H1 (cell line): Measurements from ENCODE around the gene ADGRV1. TPM values are rescaled to one million over a fixed set of nuclear protein-coding genes. Genes with fewer than 3 reads are reported as not detected.

Experiments used
- CHD7 ChIP-seq: fragments of 300-600 bp; sonication (generic); IDR thresholded peaks from 2 replicates; pipeline ENCODE4 v1.7.1; 2012; ENCODE audit warnings: low read length, moderate library complexity, mild to moderate bottlenecking, inconsistent platforms; ENCODE audit not compliant: insufficient replicate concordance
- CREB1 ChIP-seq: IDR thresholded peaks from 2 replicates; pipeline ENCODE4 v1.6.1; 2012; ENCODE audit warnings: inconsistent platforms
- EP300 ChIP-seq, 2 experiments: IDR thresholded peaks; 1 replicate in 1 of 2; 2 replicates in 1 of 2; pipeline ENCODE4 v1.6.1; 2011 to 2012; ENCODE audit warnings: low read depth in 2 of 2, low read length in 2 of 2, mild to moderate bottlenecking in 2 of 2, borderline replicate concordance in 1 of 2, inconsistent platforms in 1 of 2, moderate library complexity in 1 of 2
- JUN ChIP-seq: IDR thresholded peaks from 2 replicates; pipeline ENCODE4 v1.6.1; 2011; ENCODE audit warnings: low read depth, mild to moderate bottlenecking, improper control_type of control experiment, low read length
- MAX ChIP-seq: IDR thresholded peaks from 2 replicates; pipeline ENCODE4 v1.6.1; 2012; ENCODE audit warnings: inconsistent platforms
- POLR2A ChIP-seq, 2 experiments: IDR thresholded peaks; 1 replicate in 1 of 2; 2 replicates in 1 of 2; pipeline ENCODE4 v1.6.1; 2011; ENCODE audit warnings: low read depth in 2 of 2, low read length in 2 of 2, mild to moderate bottlenecking in 2 of 2; ENCODE audit errors: control extremely low read depth in 1 of 2
- RAD21 ChIP-seq, 2 experiments: IDR thresholded peaks in 1 of 2; conservative IDR thresholded peaks in 1 of 2; 2 replicates each; pipeline ENCODE4 v1.6.1; 2011; ENCODE audit warnings: low read depth in 2 of 2, low read length in 2 of 2, improper control_type of control experiment in 1 of 2, inconsistent platforms in 1 of 2, mild to moderate bottlenecking in 1 of 2, moderate library complexity in 1 of 2
- TCF12 ChIP-seq: IDR thresholded peaks from 2 replicates; pipeline ENCODE4 v1.6.1; 2011; ENCODE audit warnings: low read depth, mild to moderate bottlenecking, low read length
- polyA plus RNA-seq, 7 experiments: library from polyadenylated mRNA; depleted of rRNA in 3 of 7; stranded (reverse) in 5 of 7; unstranded in 2 of 7; fragments of >200 nt in 5 of 7; fragments of 200-250 nt in 2 of 7; gene quantifications; 1 replicate in 5 of 7; 2 replicates in 1 of 7; 4 replicates in 1 of 7; pipeline versions ENCODE4 v1.2.1 to v1.2.3, GENCODE V29; 2011 to 2013; ENCODE audit warnings: missing spikeins in 2 of 7, mixed read lengths in 2 of 7
- total RNA-seq: library from RNA; stranded (reverse); fragmentation: NEBNext Ultra II Directional; extraction: Animal tissue kit (Norgen Biotek cat#: 25700); gene quantifications from 2 replicates; pipeline ENCODE4 v1.2.1, GENCODE V29; 2021

ADGRV1 gene
- total and polyA plus RNA-seq, 2 of the 8 experiments (the other 6 are each of a cell fraction or from before 2014, with no cell fraction given): 53.1 to 62.2 TPM

- no peak for TF ChIP-seq CHD7
- no peak for TF ChIP-seq POLR2A (IDR thresholded peaks at IDR 0.05; ENCODE audit: control extremely low read depth in 1 of 2, low read depth in 2 of 2, low read length in 2 of 2)
- no peak for TF ChIP-seq MAX
- TF ChIP-seq CREB1: no peak
- TF ChIP-seq RAD21 (IDR thresholded peaks at IDR 0.05 in 1 of 2, conservative IDR thresholded peaks at IDR 0.05 in 1 of 2; ENCODE audit: low read depth in 2 of 2, low read length in 2 of 2): no peak
- TF ChIP-seq EP300 (IDR thresholded peaks at IDR 0.05; ENCODE audit: borderline replicate concordance in 1 of 2, low read depth in 2 of 2, low read length in 2 of 2): no peak
- TF ChIP-seq TCF12: no peak
- no peak for TF ChIP-seq JUN
These were observed 80.3 kb downstream of the ADGRV1 start (continued) for GRCh38 chr5:90638878-90639277.
